SK-N-SH (cell line): ENCODE data around the gene PDIA5.

Source experiments
- TCF12 ChIP-seq: IDR thresholded peaks from 2 replicates; pipeline ENCODE4 v1.4.0; 2012
- TF ChIP-seq, protein P1 (sequence below): fragments of 200-600 bp; sonication (generic); IDR thresholded peaks from 2 replicates; pipeline ENCODE4 v1.6.1; 2017; ENCODE audit warnings: antibody characterized with exemption, mild to moderate bottlenecking, moderate library complexity

DNA sequence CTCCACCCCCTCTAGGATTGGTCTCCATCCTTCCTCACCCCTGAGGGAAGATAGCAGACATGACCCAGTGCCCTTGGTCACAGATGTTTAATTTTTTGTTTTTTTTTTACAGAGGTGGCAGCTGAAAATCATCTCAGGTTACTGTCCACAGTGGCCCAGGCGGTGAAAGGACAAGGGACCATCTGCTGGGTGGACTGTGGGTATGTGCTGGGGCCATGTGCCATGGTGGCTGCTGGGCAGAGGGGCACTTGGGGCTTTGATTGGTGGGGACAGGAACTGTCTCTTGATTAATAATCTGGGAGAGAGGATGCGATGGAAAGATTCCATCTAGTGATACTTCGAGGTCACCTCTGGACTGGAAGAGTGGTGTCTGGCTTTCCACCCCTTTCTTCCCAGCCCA is 25.4 kb downstream of the PDIA5 start:
- TF ChIP-seq TCF12, result no peak
- TF ChIP-seq, protein P1, sequence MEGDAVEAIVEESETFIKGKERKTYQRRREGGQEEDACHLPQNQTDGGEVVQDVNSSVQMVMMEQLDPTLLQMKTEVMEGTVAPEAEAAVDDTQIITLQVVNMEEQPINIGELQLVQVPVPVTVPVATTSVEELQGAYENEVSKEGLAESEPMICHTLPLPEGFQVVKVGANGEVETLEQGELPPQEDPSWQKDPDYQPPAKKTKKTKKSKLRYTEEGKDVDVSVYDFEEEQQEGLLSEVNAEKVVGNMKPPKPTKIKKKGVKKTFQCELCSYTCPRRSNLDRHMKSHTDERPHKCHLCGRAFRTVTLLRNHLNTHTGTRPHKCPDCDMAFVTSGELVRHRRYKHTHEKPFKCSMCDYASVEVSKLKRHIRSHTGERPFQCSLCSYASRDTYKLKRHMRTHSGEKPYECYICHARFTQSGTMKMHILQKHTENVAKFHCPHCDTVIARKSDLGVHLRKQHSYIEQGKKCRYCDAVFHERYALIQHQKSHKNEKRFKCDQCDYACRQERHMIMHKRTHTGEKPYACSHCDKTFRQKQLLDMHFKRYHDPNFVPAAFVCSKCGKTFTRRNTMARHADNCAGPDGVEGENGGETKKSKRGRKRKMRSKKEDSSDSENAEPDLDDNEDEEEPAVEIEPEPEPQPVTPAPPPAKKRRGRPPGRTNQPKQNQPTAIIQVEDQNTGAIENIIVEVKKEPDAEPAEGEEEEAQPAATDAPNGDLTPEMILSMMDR, result no peak
